ENCODE data around the gene ITGB8.

The ITGB8 gene

GRCh38 chr7:20439416-20440185 is 108.9 kb downstream of the ITGB8 start:
- TF ChIP-seq ZFX (IDR thresholded peaks at IDR 0.05) = no peak
- H3K27ac ChIP-seq = no peak overlapping the region

DNA sequence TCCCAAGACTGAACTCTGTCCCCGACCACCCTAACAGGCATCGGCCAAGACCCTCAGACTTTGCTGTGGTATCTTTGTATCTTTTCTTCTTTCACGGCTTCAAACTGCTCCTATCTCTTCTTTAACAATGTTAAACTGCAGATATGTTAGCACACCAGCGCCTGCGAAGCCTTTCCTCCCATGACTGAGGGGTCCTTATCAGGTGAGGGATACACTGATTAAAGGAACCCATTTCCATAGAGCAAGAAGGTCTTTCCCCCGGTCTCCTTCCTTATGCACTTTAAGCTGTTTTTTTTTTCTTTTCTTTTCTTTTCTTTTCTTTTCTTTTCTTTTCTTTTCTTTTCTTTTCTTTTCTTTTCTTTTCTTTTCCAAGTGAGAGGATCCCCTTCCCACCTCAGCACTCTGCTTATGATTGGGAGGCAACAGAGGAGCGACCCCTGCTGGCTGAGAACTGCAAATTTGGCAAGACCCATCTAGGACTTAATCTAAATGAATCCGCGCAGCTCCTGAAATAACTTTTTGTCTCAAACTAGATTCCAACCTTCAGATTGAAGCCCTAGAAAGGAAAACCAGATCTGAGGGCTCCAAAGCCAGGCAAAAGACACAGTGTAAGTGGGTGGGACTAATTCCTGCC is 109.9 kb downstream of the ITGB8 start:
- TF ChIP-seq ZFX (IDR thresholded peaks at IDR 0.05) = no peak
- TF ChIP-seq, protein P1, sequence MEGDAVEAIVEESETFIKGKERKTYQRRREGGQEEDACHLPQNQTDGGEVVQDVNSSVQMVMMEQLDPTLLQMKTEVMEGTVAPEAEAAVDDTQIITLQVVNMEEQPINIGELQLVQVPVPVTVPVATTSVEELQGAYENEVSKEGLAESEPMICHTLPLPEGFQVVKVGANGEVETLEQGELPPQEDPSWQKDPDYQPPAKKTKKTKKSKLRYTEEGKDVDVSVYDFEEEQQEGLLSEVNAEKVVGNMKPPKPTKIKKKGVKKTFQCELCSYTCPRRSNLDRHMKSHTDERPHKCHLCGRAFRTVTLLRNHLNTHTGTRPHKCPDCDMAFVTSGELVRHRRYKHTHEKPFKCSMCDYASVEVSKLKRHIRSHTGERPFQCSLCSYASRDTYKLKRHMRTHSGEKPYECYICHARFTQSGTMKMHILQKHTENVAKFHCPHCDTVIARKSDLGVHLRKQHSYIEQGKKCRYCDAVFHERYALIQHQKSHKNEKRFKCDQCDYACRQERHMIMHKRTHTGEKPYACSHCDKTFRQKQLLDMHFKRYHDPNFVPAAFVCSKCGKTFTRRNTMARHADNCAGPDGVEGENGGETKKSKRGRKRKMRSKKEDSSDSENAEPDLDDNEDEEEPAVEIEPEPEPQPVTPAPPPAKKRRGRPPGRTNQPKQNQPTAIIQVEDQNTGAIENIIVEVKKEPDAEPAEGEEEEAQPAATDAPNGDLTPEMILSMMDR (conservative IDR thresholded peaks at IDR 0.05) = peak; percentile 83
- H3K27ac ChIP-seq = no peak overlapping the region

DNA sequence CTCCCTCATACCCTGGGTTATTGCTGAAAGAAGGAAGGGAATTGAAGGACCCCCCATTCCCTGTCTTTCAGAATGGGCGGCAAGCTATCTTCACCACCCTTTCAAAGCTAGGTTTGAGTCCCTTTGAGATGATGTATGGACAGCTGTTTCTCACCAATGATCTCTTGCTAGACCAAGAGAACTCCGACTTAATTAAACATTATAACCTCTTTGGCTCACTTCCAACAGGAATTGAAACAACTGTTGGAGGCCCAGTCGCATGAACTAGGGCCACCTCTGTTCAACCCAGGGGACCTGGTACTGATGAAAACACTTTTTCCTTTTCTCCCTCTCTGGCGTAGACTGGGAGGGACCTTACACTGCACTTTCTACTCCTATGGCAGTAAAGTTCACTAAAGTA is 110.6 kb downstream of the ITGB8 start:
- H3K27ac ChIP-seq = no peak overlapping the region
- no peak for TF ChIP-seq ZFX (IDR thresholded peaks at IDR 0.05)
- TF ChIP-seq, protein P1 (conservative IDR thresholded peaks at IDR 0.05) = no peak

GRCh38 chr7:20441991-20442441 is 111.3 kb downstream of the ITGB8 start:
- TF ChIP-seq, protein P1 (conservative IDR thresholded peaks at IDR 0.05) = no peak
- no peak for TF ChIP-seq ZFX (IDR thresholded peaks at IDR 0.05)
- H3K27ac ChIP-seq = no peak overlapping the region

DNA sequence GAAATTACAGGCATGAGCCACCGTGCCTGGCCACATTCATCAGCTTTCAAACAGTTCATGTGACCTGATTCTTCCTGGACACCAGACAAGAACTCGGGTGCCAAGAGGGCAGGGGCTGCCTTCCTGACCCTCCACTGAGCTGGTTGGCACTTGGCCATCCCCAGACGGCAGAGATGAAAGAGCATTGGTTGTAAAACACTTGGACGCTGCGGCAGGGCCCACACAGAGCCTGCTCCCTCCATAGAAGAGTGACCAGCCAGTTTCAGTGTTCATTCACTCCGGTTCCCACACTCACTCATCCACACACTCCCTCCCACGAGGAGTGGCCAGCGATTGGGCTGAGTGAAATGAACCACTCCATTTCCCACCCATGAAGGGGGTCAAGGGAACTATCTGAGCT is 112.3 kb downstream of the ITGB8 start:
- TF ChIP-seq, protein P1 (conservative IDR thresholded peaks at IDR 0.05) = no peak
- no peak for TF ChIP-seq ZFX (IDR thresholded peaks at IDR 0.05)
- H3K27ac ChIP-seq = no peak overlapping the region

DNA sequence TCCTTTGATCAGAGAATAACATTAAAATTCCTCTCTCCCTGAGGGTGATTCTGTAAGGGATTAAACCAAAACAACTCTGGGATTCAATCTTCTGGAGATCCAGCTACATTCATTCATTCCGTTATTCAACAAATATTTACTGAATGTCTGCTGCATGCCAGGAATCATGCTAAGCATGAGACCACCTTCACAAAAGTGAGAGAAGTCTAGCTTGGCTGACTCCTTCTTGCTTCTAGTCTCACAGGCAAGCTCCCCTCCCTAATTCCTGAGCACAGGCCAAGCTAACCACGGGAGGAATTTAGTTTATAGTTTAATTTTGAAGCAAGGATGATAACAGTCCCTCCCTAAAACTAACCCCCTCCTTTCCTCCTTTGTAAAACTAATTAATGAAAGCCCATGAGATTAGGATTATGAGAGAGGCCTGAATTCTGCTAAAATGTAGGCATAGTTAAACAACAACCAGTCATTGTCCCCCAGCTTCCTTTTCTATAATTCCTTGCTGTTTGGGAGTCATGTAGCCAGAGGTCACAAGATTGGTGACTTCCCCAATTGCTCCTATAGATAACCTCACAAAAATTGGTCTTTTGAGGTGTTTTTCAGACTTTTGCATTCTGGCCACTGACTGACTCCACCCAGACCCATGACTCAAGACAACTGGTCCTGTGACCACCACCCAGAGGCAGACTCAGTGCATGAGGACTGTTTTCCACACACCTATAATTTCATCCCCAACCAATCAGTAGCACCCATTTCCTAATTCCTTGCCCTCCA is 113.5 kb downstream of the ITGB8 start:
- no peak overlapping the region for H3K27ac ChIP-seq
- TF ChIP-seq, protein P1 (conservative IDR thresholded peaks at IDR 0.05) = no peak
- no peak for TF ChIP-seq ZFX (IDR thresholded peaks at IDR 0.05)

GRCh38 chr7:20447021-20447650 is 116.4 kb downstream of the ITGB8 start:
- TF ChIP-seq ZFX (IDR thresholded peaks at IDR 0.05) = no peak
- TF ChIP-seq, protein P1 (conservative IDR thresholded peaks at IDR 0.05) = no peak
- H3K27ac ChIP-seq = no peak overlapping the region

Measured in C4-2B (cell line).